Kidney capillary endothelial cell (primary cell): ENCODE measurements around the gene PRPF8.
"Not testable (repeated sequence)": the region's sequence is repeated elsewhere in the genome, so short reads cannot be mapped to it uniquely, and the experiment has no call there.

Experiments used
- DNase-seq: peaks from one replicate; pipeline ENCODE4 v3.0.0-alpha.2; 2018; ENCODE audit warnings: low spot score

Gene PRPF8

DNA sequence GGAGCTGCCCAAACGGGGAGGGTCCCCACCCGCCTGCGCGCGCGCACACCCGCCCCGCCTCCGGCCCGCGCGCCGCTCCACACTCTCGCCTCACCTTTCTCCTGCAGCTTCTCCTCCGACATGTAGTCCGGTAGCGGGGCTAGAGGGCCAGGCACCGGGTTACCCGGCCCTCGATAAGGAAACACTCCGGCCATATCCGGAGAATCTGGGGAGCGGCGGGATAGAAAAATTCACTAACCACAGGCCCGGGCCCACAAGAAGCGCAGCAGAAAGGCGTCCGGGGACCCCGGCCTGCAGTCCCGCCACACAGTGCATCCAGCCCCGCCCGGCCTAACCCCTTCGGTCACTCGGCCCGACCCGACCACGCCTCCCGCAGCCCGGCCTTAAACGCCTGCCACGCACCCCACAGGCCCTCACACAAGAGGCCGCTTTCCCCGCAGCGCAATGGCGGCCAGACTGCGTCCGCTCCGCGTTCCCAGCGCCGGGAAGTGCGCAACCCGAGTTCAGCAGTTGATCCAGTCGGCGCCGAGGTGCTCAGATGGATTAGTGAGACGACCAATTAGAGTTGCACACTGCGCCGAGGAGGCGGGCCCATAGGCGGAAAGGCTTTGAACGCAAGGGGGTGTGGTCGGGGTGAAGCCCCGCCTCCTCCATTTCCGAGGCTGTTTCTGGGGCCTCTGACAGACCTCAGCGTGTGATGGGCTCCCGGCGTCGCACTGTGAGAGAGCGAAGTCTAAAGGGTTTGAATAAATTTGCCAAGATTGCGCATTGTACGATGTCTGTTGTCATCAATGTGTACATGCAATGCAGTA, at the start of gene PRPF8:
PRPF8 (minus strand) TSS at position 490 of the 812 bp plus-strand sequence; CDS start at position 194, 296 bp downstream.
- peak; percentile 99 for DNase-seq

GRCh38 chr17:1733759-1734158, 49.1 kb upstream of the PRPF8 start:
- DNase-seq = no peak

DNA sequence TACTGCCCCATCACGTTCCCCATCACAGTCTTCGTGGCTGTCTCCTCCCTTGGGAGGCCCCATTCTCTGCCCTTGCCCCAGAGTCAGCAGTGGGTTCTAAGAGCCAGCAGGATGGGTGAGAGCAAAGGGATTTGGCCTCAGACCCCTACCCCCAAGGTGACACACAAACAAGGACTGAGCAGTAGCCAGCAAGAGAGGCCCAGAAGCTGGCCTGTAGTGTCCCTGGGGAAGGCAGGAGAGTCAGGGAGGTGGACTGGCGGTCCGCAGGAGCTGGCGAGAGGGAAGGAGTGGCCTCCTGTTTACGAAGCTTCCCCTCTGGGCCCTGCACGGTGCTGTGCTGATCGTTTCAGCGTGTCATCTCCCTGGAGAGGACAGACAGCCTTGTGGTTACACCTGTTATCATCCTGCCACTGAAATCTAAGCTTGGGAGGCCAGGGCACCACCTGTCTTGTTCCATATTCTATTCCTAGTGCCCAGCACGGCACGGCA, 48.2 kb upstream of the PRPF8 start:
- DNase-seq = no peak

- no peak for DNase-seq
These were observed 47.7 kb upstream of the PRPF8 start for GRCh38 chr17:1732241-1732832.

GRCh38 chr17:1731194-1731506, 46.5 kb upstream of the PRPF8 start:
- no peak for DNase-seq

GRCh38 chr17:1730326-1731193, 45.9 kb upstream of the PRPF8 start:
- DNase-seq = no peak

DNA sequence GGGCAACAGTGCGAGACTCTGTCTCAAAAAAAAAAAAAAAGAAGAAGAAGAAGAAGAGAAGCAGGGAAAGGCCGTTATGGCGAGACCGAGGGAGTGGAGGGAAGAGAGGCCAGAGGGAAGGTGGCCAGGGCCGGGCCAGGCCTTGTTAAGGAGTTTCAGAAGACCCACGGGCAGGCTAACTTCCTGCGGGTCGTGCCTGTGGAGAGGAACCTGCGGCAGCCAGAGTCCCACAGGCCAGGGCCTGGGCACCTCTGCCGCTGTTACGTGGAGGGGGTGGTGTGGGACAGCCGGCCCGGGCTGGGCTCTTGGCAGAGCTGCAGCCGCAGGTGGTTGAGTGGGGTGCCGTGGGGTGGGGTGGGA, 45.3 kb upstream of the PRPF8 start:
- DNase-seq = no peak

GRCh38 chr17:1727876-1728630, 43.4 kb upstream of the PRPF8 start:
- DNase-seq = no peak

DNA sequence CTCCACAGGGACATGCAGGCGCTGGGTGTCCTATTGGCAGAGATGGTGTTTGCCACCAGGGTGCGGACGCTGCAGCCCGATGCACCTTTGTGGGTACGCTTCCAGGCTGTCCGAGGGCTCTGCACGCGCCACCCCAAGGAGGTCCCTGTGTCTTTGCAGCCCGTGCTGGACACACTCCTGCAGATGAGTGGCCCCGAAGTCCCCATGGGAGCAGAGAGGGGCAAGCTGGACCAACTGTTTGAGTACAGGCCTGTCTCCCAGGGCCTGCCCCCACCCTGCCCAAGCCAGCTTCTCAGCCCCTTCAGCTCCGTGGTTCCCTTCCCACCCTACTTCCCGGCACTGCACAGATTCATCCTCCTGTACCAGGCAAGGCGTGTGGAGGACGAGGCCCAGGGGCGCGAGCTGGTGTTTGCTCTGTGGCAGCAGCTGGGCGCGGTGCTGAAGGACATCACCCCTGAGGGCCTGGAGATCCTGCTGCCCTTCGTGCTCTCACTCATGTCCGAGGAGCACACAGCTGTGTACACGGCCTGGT, 42.7 kb upstream of the PRPF8 start:
- no peak for DNase-seq

DNA sequence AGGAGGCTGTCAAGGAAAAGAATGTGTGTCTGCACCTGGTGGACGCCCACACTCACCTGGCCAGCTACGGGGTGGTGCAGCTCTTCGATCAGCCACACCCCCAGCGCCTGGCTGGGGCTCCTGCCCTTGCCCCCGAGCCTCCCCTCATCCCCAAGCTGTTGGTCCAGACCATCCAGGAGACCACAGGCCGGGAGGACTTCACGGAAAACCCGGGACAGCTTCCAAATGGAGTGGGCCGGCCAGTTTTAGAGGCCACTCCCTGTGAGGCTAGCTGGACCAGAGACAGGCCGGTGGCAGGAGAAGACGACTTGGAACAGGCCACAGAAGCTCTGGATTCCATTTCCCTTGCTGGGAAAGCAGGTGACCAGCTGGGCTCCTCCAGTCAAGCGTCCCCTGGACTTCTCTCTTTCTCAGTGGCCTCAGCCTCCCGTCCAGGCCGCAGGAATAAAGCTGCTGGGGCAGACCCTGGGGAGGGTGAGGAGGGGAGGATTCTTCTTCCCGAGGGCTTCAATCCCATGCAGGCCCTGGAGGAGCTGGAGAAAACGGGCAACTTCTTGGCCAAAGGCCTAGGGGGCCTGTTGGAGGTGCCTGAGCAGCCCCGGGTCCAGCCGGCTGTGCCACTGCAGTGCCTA, 42.1 kb upstream of the PRPF8 start:
- no peak for DNase-seq

- no peak for DNase-seq
These were observed 41.2 kb upstream of the PRPF8 start for GRCh38 chr17:1725642-1726511.

DNA sequence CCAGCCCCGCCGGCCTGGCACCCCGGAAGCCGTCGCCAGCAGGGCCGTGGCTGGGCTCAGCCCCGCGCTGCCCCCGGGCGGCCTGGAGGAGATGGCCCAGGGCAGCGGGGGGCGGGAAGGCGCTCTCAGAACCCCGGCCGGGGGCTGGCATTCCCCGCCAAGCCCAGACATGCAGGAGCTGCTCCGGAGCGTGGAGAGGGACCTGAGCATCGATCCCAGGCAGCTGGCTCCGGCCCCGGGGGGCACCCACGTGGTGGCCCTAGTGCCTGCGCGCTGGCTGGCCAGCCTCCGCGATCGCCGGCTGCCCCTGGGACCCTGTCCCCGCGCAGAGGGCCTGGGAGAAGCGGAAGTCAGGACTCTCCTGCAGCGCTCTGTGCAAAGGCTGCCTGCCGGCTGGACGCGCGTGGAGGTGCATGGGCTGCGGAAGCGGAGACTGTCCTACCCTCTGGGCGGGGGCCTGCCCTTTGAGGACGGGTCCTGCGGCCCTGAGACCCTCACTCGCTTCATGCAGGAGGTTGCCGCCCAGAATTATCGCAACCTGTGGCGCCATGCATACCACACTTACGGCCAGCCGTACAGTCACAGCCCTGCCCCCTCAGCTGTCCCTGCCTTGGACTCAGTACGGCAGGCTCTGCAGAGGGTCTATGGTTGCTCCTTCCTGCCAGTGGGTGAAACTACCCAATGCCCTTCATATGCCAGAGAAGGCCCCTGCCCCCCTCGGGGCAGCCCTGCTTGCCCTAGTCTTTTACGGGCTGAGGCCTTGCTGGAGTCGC, 40.4 kb upstream of the PRPF8 start:
- no peak for DNase-seq

DNA sequence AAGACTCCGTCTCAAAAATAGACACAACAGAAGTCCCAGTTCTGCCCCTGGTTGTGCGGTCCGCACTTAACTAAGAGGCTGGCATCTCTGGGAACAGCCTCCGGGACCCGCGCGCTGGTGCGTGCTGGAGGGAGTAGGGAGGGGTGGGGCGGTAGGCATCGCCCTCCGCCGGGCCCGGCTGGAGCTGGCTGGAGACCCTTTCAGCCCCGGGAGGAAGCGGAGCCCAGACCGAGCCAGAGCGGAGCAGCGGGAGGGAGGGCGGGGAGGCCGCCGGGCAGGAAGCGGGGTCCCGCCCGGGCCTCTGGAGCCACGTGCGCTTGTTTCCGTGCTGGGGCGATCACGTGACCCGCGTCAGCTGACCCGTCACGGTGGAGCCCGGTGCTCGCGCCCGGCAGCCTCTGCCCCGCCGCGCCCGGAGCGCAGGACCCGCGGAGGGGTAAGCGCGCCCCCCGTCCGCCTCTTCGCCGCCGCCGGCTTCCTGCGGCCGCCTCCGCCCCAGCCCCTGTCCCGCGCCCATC, 39.7 kb upstream of the PRPF8 start, which contains the start of gene WDR81:
WDR81 (plus strand) TSS at position 354 of the 518 bp plus-strand sequence. CDS start 256 bp downstream, outside the sequence.
- DNase-seq = no peak

- DNase-seq = not testable (repeated sequence)
These were observed 37.4 kb upstream of the PRPF8 start for GRCh38 chr17:1722022-1722421.

GRCh38 chr17:1720856-1721386, 36.3 kb upstream of the PRPF8 start:
- no peak for DNase-seq

- no peak for DNase-seq
These were observed 33.9 kb upstream of the PRPF8 start for GRCh38 chr17:1718362-1719165.

DNA sequence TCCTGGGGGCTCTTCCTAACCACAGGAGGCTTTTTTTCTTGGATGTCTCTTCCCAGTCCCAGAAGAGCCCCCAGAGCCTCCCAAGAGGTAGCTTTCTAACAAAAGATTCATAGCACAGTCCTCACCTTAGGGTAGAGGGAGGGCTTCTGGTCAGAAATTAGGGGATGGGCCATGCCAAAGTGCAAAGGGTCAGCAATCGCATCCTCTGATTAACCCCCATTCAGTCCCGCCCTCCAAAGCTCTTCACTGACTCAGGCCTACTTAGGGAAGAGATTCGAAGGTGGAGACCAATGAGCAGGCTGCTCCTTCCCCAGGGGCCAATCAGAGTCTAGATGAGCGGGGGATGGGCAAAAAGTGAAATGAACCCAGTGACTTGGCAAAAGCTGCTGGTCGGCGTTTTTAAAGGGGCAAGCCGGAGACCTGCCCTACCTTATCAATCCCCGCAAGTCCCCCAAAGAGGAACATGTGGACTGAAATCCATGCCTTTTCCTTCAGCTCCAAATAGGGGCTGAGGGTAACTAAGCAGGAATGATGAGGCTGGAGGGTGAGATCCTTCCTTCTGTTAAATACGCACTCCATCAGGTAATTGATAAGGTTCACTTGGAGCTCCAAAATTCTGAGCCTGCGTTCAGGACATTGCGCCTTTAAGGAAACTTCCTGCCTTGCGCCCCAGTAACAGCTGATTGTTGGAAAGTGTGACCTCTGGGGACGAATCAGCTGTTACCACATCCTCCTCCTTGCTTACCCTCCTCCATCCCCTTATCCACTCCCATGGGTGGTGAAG, 32.4 kb upstream of the PRPF8 start:
- DNase-seq = peak; percentile 100
